Left lung (tissue), 10 donors: ENCODE results near the gene KLC3. TPM values are rescaled to one million over a fixed set of nuclear protein-coding genes. Genes with fewer than 3 reads are reported as not detected.

ENCODE experiments used
- ATAC-seq: fragments of 200-7000 bp; cut with Tn5 transposase; one replicate; pipeline ENCODE4 v1.9.1; 2020; ENCODE audit warnings: moderate library complexity
- DNase-seq, 4 donors: peaks; one replicate each; pipeline ENCODE4 v3.0.0-alpha.2; 2013 to 2020
- H3K27ac ChIP-seq, 2 donors: fragments of 200-600 bp; sonication (generic) in 1 of 2; one replicate each; pipeline versions ENCODE4 v1.5.0 to v1.8.0; 2020 to 2021
- H3K27me3 ChIP-seq, 2 donors: fragments of 200-600 bp; sonication (generic) in 1 of 2; one replicate each; pipeline versions ENCODE4 v1.5.0 to v1.8.0; 2020 to 2021
- H3K36me3 ChIP-seq, 2 donors: fragments of 200-600 bp; sonication (generic) in 1 of 2; one replicate each; pipeline versions ENCODE4 v1.5.0 to v1.8.0; 2020 to 2021
- H3K4me1 ChIP-seq, 2 donors: fragments of 200-600 bp; one replicate each; pipeline ENCODE4 v1.8.0; 2021
- H3K4me3 ChIP-seq, 2 donors: fragments of 200-600 bp; sonication (generic) in 1 of 2; one replicate each; pipeline versions ENCODE4 v1.5.0 to v1.8.0; 2020 to 2021; ENCODE audit warnings: mild to moderate bottlenecking in 1 of 2
- H3K9me3 ChIP-seq, 2 donors: fragments of 200-600 bp; sonication (generic) in 1 of 2; one replicate each; pipeline versions ENCODE4 v1.5.0 to v1.8.0; 2020 to 2021
- CTCF ChIP-seq, 2 donors: fragments of 200-600 bp; sonication (generic) in 1 of 2; IDR thresholded peaks; one replicate each; pipeline versions ENCODE4 v1.5.0 to v1.8.0; 2021; ENCODE audit warnings: antibody characterized with exemption in 2 of 2
- intact Hi-C, 2 donors: fragments of 100-400 bp; cut with DNase I; formaldehyde crosslinking; loops; one replicate each; pipeline versions ENCODE4 v1.11.2 to v1.14.2; 2022
- polyA plus RNA-seq, 6 donors: library from polyadenylated mRNA; unstranded; fragments of 120-200 nt; gene quantifications; one replicate each; pipeline ENCODE4 v1.2.1, GENCODE V29; 2013; ENCODE audit not compliant: insufficient read length in 6 of 6
- total RNA-seq, 2 donors: library from RNA; stranded (reverse); fragmentation: NEBNext Ultra II Directional; extraction: Animal tissue kit (Norgen Biotek cat#: 25700); gene quantifications; one replicate each; pipeline ENCODE4 v1.2.1, GENCODE V29; 2021
- donor health status: DM: no; HTN: yes; CAD: no.
- donor health status: DM: no; HTN: no; CAD: no.

KLC3 gene
- total and polyA plus RNA-seq, 8 donors: 0.52 to 1.9 (median 0.70) TPM

- no peaks in the 10 kb centered on the region for H3K9me3 ChIP-seq
- peaks cover 0 to 7% of the 10 kb centered on the region in 2 donors for H3K36me3 ChIP-seq
- peaks cover 0 to 17% of the 10 kb centered on the region in 2 donors for H3K4me1 ChIP-seq
- peak within 1 kb of the TSS; percentile 76 to 86 for H3K27ac ChIP-seq
- TF ChIP-seq CTCF (IDR thresholded peaks at IDR 0.05): no peak
- ATAC-seq (peak; percentile 99), DNase-seq (peak; percentile 97 to 99 (median 99))
- H3K27me3 ChIP-seq: no peaks in the 10 kb centered on the region
- intact Hi-C loops: no loop called here
- H3K4me3 ChIP-seq: peak within 1 kb of the TSS; percentile 78 to 87
Observed at GRCh38 chr19:45370410-45371204, 30.1 kb downstream of the KLC3 start, which contains the start of gene ERCC2. TSS of gene ERCC2 (minus strand) at chr19:45370573. CDS start at chr19:45370540, 33 bp downstream.

GRCh38 chr19:45376045-45376724 is 35.6 kb downstream of the KLC3 start:
- peak; percentile 68 for ATAC-seq
- DNase-seq: peak in 2 of 4 donors; percentile 12 to 43
- peak overlapping the region in 1 of 2 donors; percentile 13 for H3K27ac ChIP-seq

GRCh38 chr19:45380107-45380506 is 39.6 kb downstream of the KLC3 start:
- Histone ChIP-seq H3K4me1 (peaks cover 0 to under 1% of the 10 kb centered on the region in 2 donors), H3K4me3 (no peak overlapping the region), H3K36me3 (no peaks in the 10 kb centered on the region), H3K27ac (no peak overlapping the region), H3K27me3 (peaks cover 2 to 16% of the 10 kb centered on the region in 2 donors), H3K9me3 (no peaks in the 10 kb centered on the region)
- no peak for DNase-seq
- ATAC-seq: no peak
- no peak for TF ChIP-seq CTCF (IDR thresholded peaks at IDR 0.05)
- intact Hi-C loops: no loop called here

More at GRCh38 chr19:45376045-45376724, 35.6 kb downstream of the KLC3 start:
- intact Hi-C loops: no loop called here
- TF ChIP-seq CTCF (IDR thresholded peaks at IDR 0.05): no peak
- Histone ChIP-seq H3K4me1 (peaks cover 0 to 3% of the 10 kb centered on the region in 2 donors), H3K9me3 (no peaks in the 10 kb centered on the region), H3K36me3 (no peaks in the 10 kb centered on the region), H3K4me3 (no peak overlapping the region), H3K27me3 (no peaks in the 10 kb centered on the region)

GRCh38 chr19:45382426-45382825 is 41.9 kb downstream of the KLC3 start:
- Histone ChIP-seq H3K4me3 (no peak overlapping the region), H3K36me3 (no peaks in the 10 kb centered on the region), H3K4me1 (peaks cover 2 to 10% of the 10 kb centered on the region in 2 donors), H3K9me3 (no peaks in the 10 kb centered on the region), H3K27me3 (peaks cover 13 to 39% of the 10 kb centered on the region in 2 donors), H3K27ac (no peak overlapping the region)
- DNase-seq (no peak), ATAC-seq (no peak)
- intact Hi-C loops: no loop called here
- no peak for TF ChIP-seq CTCF (IDR thresholded peaks at IDR 0.05)
